Measurements from ENCODE around the gene HELT. TPM values are rescaled to one million over a fixed set of nuclear protein-coding genes. Genes with fewer than 3 reads are reported as not detected.
"Not testable (repeated sequence)": the region's sequence is repeated elsewhere in the genome, so short reads cannot be mapped to it uniquely, and the experiment has no call there.

The HELT gene
- total and polyA plus RNA-seq, 8 donors, result 0.64 TPM; not detected in 7

GRCh38 chr4:184987493-184988031 is 30.7 kb upstream of the HELT start:
- Histone ChIP-seq H3K36me3 (no peaks in the 10 kb centered on the region), H3K9me3 (no peaks in the 10 kb centered on the region), H3K4me1 (peaks cover 0 to 10% of the 10 kb centered on the region in 2 donors), H3K27ac (no peak overlapping the region), H3K4me3 (no peak overlapping the region), H3K27me3 (peaks cover 4 to 13% of the 10 kb centered on the region in 2 donors)
- no peak for DNase-seq
- TF ChIP-seq CTCF (IDR thresholded peaks at IDR 0.05), result no peak
- no peak for ATAC-seq
- intact Hi-C loops (cut with DNase I), result loop anchor here in 1 of 2 donors (10.0 kb wide), 1 partner anchor 233 kb away; no protein-coding TSS in a partner anchor

GRCh38 chr4:184988611-184989010 is 29.7 kb upstream of the HELT start:
- Histone ChIP-seq H3K4me1 (peaks cover 0 to 5% of the 10 kb centered on the region in 2 donors), H3K36me3 (no peaks in the 10 kb centered on the region), H3K9me3 (no peaks in the 10 kb centered on the region), H3K4me3 (no peak overlapping the region), H3K27me3 (peaks cover 4 to 21% of the 10 kb centered on the region in 2 donors), H3K27ac (no peak overlapping the region)
- no peak for DNase-seq
- ATAC-seq, result no peak
- no peak for TF ChIP-seq CTCF (IDR thresholded peaks at IDR 0.05)
- intact Hi-C loops (cut with DNase I), result loop anchor here in 1 of 2 donors (10.0 kb wide), 1 partner anchor 234 kb away; no protein-coding TSS in a partner anchor

GRCh38 chr4:184989283-184989682 is 29.0 kb upstream of the HELT start:
- not testable (repeated sequence) for ATAC-seq, H3K27ac ChIP-seq, H3K4me1 ChIP-seq, H3K4me3 ChIP-seq, DNase-seq, H3K36me3 ChIP-seq, H3K9me3 ChIP-seq
- peaks cover 4 to 26% of the 10 kb centered on the region in 2 donors for H3K27me3 ChIP-seq
- intact Hi-C loops (cut with DNase I), result loop anchor here in 1 of 2 donors (10.0 kb wide), 1 partner anchor 234 kb away; no protein-coding TSS in a partner anchor

GRCh38 chr4:184990131-184990530 is 28.2 kb upstream of the HELT start:
- H3K9me3 ChIP-seq; intact Hi-C loops (cut with DNase I); H3K4me3 ChIP-seq; H3K4me1 ChIP-seq; H3K36me3 ChIP-seq; DNase-seq; H3K27ac ChIP-seq; ATAC-seq: not testable (repeated sequence)
- H3K27me3 ChIP-seq, result peaks cover 4 to 26% of the 10 kb centered on the region in 2 donors

GRCh38 chr4:184991860-184992259 is 26.4 kb upstream of the HELT start:
- intact Hi-C loops (cut with DNase I), result no loop called here
- H3K27ac ChIP-seq, result no peak overlapping the region
- no peak for DNase-seq
- ATAC-seq, result no peak
- H3K4me3 ChIP-seq, result no peak overlapping the region
- no peak for TF ChIP-seq CTCF (IDR thresholded peaks at IDR 0.05)
- no peaks in the 10 kb centered on the region for H3K9me3 ChIP-seq
- no peaks in the 10 kb centered on the region for H3K4me1 ChIP-seq
- H3K27me3 ChIP-seq, result peaks cover 4 to 26% of the 10 kb centered on the region in 2 donors
- H3K36me3 ChIP-seq, result no peaks in the 10 kb centered on the region

GRCh38 chr4:184992422-184992821 is 25.9 kb upstream of the HELT start:
- intact Hi-C loops (cut with DNase I), result no loop called here
- no peak for TF ChIP-seq CTCF (IDR thresholded peaks at IDR 0.05)

More at GRCh38 chr4:184992422-184992821, 25.9 kb upstream of the HELT start:
- H3K4me1 ChIP-seq, result no peaks in the 10 kb centered on the region
- H3K27ac ChIP-seq, result no peak overlapping the region
- no peak overlapping the region for H3K4me3 ChIP-seq
- no peak for ATAC-seq
- no peak for DNase-seq
- no peaks in the 10 kb centered on the region for H3K36me3 ChIP-seq
- H3K27me3 ChIP-seq, result peaks cover 4 to 26% of the 10 kb centered on the region in 2 donors
- H3K9me3 ChIP-seq, result no peaks in the 10 kb centered on the region

Measured in left lung (tissue), 10 donors.